GM19099 (cell line): ENCODE data around the gene PGAP6.
A peak's percentile ranks its signal among the peaks of the same experiment; 100 is the strongest.

Experiments used
- POLR2A ChIP-seq: IDR thresholded peaks from 3 replicates; pipeline ENCODE4 v1.6.1; 2011; ENCODE audit warnings: low read depth; ENCODE audit not compliant: insufficient read length; ENCODE audit errors: extremely low read depth

Gene PGAP6

DNA sequence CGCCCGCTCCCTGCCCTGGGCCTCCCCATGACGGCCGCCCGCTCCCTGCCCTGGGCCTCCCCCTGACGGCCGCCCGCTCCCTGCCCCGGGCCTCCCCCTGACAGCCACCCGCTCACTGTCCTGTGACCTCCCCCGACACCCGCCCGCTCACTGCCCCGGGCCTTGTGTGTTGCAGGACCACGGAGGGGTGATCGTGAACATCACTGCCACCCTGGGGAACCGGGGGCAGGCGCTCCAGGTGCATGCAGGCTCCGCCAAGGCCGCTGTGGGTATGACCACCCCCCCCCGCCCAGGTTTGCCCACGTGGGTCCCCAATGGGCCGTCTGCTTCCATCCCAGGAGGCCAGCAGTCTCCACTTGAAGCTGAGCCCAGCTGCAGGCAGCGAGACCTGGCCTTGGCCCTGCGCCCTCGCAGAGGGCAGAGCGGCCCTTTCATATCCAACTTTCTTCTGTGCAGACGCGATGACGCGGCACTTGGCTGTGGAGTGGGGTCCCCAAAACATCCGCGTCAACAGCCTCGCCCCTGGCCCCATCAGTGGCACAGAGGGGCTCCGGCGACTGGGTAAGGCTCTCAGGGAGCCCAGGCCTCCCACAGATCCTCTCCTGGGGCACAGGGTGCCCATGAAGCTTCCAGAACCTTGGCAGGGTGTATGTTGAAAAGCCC lies 28.9 kb upstream of the PGAP6 start:
- no peak for TF ChIP-seq POLR2A

DNA sequence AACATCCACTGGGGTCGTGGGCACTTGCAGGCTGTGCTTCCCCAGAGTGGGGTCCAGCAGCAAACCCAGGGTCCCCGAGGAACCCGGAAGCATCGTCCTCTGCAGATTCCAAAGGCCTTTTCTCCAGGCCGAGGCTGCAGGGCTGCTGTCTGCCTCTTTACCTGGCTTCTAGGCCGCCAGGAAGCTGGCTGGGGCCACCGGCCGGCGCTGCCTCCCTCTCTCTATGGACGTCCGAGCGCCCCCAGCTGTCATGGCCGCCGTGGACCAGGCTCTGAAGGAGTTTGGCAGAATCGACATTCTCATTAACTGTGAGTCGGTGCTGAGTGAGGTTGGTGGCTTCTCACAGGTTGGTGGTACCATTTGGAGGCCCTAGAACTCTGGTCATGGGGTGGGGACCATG lies 25.5 kb upstream of the PGAP6 start:
- TF ChIP-seq POLR2A: no peak

DNA sequence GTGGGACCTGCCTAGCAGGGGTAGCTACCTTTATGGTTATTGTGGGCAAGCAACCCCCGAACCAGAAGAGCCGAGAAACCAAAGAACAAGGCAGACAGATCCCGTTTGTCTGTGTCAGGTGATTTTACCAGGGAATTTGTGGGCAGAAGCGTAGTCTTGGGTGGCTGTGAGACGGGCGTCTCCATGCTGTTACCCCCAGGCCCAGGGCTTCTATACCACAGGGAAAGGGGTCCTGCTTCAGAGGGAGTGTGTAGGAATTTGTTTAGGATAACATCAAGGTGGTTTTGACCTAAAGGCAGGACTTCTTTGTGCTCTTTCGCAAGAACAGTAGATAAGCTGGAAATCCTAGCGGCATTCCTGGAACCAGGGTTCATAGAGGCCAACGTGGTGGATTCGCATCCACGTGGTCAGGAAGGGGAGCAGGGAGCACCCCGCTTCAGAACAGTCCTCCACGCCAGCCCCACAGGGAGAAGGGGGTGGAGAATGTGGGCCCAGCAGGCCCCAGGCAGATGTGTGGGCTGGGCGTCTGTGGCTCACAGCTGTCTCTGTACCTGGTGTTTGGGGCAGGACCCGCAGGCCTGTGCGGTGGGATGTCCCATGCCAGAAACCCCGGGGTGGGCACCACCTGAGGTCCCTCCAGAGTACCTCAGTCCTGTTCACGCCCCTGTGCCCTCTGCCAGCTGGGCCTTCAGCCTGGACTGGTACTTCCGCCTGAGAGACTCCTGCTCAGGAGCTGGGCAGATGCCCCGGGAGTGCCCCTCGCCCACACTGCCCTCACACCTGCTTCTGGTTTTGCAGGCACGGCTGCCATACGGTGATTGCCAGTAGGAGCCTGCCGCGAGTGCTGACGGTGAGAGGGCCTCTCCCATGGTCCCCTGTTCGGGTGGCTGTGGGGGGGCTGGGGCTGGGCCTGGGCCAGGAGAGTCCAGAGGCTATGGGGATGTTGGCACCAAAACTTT lies 24.0 kb upstream of the PGAP6 start:
- TF ChIP-seq POLR2A: no peak

DNA sequence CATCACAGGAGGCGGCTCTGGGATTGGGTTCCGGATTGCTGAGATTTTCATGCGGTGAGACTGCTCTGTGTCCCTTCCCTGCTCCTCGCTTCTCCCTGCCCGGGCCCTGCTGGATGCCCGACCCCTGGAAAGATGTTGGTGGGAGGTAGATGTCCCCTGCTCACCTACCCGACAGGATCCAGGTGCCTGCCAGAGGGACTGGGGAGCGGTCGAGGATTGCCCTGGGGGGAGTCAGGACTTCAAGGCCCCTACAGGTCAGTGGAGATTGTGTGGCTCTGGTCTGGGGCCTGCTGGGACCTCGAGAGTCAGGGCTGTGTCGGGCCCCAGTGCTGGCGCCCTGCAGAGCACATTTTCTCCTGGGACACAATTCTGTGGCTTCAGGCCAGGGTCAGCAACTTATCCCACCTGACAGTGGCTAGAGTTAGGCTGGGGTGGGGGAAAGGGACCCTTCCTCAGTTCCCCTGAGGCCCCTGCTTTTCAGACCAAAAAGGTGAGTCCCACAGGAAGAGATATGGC lies 23.3 kb upstream of the PGAP6 start:
- no peak for TF ChIP-seq POLR2A

DNA sequence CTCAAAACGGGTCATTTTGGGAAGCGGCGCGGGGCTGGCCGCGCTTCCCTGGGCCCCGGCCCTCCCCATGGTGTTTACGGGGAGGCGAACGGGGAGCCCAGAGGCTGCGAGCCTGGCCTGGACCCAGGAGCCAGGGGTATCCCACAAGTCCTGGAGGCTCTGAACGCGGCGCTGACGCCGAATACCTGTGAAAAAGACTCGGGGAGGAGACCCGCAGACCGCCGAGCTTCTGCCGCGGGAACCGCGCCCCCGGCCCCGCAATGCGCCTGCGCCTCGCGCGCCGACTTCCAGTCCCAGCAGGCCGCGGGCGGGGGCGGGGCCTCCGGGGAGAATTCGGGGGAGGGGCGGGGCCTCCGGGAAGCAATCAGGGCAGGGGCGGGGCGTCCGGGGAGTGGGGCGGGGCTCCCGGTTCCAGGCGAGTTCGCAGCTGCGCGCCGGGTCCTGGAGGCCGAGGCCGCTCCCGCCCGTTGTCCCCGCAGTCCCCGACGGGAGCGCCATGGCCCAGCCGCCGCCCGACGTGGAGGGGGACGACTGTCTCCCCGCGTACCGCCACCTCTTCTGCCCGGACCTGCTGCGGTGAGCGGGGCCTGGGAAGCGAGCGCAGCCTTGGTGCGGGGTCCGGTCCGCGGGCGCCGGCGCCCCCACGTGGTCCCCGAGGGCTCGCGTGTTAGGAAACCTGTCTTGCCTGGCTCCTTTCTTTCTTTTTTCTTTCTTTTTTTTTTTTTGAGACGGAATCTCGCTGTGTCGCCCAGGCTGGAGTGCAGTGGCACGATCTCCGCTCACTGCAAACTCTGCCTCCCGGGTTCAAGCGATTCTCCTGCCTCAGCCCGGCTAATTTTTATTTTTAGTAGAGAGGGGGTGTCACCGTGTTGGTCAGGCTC lies 19.9 kb upstream of the PGAP6 start, which contains the start of gene DECR2:
TSS of gene DECR2 (plus strand) at position 418 of the 881 bp plus-strand sequence. CDS start at position 497, 79 bp downstream.
- TF ChIP-seq POLR2A: peak; percentile 85

GRCh38 chr16:400061-400591 lies 18.3 kb upstream of the PGAP6 start:
- TF ChIP-seq POLR2A: no peak

GRCh38 chr16:399340-400019 lies 17.7 kb upstream of the PGAP6 start:
- TF ChIP-seq POLR2A: no peak

DNA sequence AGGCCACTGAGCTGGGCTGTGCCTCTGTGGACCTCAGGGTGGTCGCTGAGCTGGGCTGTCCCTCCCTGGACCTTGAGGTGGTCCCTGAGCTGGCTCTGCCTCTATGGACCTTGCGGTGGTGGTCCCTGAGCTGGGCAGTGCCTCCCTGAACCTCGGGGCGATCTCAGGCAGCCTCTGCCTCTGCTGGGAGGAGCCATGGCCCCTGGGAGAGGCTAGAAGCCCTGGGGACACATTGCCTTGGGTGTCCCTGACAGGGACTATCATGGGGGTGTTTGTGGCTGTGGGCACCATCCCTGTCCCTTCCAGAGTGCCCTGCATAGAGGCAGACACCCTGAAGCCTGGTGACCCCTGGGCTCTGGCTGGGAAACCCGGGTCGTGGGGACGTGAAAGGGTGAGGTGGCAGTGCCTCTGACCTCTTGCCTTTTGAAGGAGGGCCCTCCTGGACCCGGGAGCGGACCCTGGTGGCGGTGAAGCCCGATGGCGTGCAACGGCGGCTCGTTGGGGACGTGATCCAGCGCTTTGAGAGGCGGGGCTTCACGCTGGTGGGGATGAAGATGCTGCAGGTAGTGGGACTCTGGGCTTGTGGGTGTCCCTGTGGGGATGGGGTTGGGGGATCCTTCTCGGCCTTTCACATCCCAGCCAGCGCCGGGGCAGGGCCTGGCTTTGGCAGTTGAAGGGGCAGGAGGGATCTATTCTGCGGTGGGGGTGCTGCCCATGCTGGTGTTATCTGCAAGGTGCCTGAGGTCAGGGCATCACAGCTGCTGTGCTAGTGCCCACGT lies 17.0 kb upstream of the PGAP6 start:
- no peak for TF ChIP-seq POLR2A

- no peak for TF ChIP-seq POLR2A
These were observed 16.1 kb upstream of the PGAP6 start for GRCh38 chr16:397736-398332.

- TF ChIP-seq POLR2A: peak; percentile 52
These were observed 15.4 kb upstream of the PGAP6 start, which contains the start of gene NME4 for GRCh38 chr16:397135-397661. Gene NME4 (plus strand): TSS chr16:397199. CDS start chr16:397223, 24 bp downstream.

DNA sequence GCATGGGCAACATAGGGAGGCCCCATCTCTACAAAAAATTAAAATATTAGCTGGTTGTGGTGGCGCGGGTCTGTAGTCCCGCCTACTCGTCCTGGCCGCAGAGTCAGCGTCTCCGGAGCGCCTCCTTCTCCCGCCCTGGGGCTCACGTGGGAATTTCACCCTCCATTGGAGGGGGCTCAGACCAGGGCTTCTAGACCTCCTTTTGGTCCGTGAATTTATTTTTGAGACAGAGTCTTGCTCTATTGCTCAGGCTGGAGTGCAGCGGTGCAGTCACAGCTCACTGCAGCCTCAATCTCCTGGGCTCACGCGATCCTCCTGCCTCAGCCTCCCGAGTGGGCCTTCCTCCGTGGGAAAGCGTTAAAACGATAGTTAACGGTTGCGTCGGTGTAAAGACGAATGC lies 14.8 kb upstream of the PGAP6 start:
- no peak for TF ChIP-seq POLR2A

DNA sequence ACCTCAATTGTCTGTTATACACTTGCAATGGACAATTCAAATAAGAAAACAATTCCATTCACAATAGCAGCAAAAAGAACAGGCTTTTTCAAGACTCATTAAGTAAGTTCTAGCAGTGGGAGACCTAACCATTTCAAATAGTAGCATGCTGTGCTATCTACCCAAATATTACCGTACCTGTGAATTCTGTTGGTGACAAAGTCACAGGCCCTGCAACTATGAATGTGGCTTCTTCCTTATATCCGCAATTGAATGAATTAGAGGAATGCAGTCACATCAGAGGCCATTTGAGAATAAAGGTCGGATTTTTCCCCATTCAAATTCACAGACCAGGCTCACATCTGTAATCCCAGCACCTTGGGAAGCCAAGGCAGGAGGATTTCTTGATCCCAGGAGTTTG lies 14.4 kb upstream of the PGAP6 start:
- no peak for TF ChIP-seq POLR2A
